Breast epithelium (tissue), 4 donors: ENCODE measurements around the gene ADGRF1. TPM values are rescaled to one million over a fixed set of nuclear protein-coding genes. Genes with fewer than 3 reads are reported as not detected.

Source experiments
- DNase-seq, 2 donors: peaks; one replicate each; pipeline ENCODE4 v3.0.0-alpha.2; 2019; ENCODE audit warnings: low spot score in 2 of 2
- H3K27ac ChIP-seq, 2 donors: fragments of 200-600 bp; sonication (generic) in 1 of 2; one replicate each; pipeline ENCODE4 v1.5.1; 2016 to 2019; ENCODE audit warnings: mild to moderate bottlenecking in 1 of 2
- H3K27me3 ChIP-seq, 2 donors: fragments of 200-600 bp; sonication (generic) in 1 of 2; one replicate each; pipeline versions ENCODE4 v1.5.1 to v1.6.0; 2017 to 2019; ENCODE audit warnings: control low read depth in 1 of 2, mild to moderate bottlenecking in 1 of 2
- H3K36me3 ChIP-seq: fragments of 200-600 bp; one replicate; pipeline ENCODE4 v1.5.1; 2019
- H3K4me1 ChIP-seq, 2 donors: fragments of 200-600 bp; sonication (generic); one replicate each; pipeline ENCODE4 v1.5.1; 2016 to 2019; ENCODE audit warnings: control low read depth in 1 of 2
- H3K4me3 ChIP-seq, 3 donors: fragments of 200-600 bp; sonication (generic); 1 replicate in 2 of 3; 2 replicates in 1 of 3; pipeline ENCODE4 v1.5.1; 2016 to 2019; ENCODE audit warnings: mild to moderate bottlenecking in 3 of 3, moderate library complexity in 2 of 3
- H3K9me3 ChIP-seq, 2 donors: fragments of 200-600 bp; sonication (generic) in 1 of 2; one replicate each; pipeline ENCODE4 v1.5.1; 2016 to 2019; ENCODE audit warnings: control low read depth in 1 of 2
- POLR2A ChIP-seq: fragments of 450-650 bp; IDR thresholded peaks from one replicate; pipeline ENCODE4 v1.6.1; 2016; ENCODE audit warnings: antibody characterized with exemption, mild to moderate bottlenecking, moderate library complexity
- POLR2AphosphoS5 ChIP-seq, 3 donors: sonication (generic); formaldehyde crosslinking; IDR thresholded peaks; one replicate each; pipeline ENCODE4 v1.6.1; 2017; ENCODE audit warnings: antibody characterized with exemption in 3 of 3
- intact Hi-C: fragments of 100-400 bp; cut with DNase I; formaldehyde crosslinking; loops from one replicate; pipeline ENCODE4 v1.15.1; 2023; ENCODE audit warnings: low total_unique reads
- total RNA-seq, 3 donors: library from RNA; depleted of rRNA; stranded (reverse); fragments of >200 nt; gene quantifications; one replicate each; pipeline ENCODE4 v1.1.0, GENCODE V29; 2016
- TF ChIP-seq, protein P1 (sequence below), 3 donors: fragments of 450-650 bp; IDR thresholded peaks; one replicate each; pipeline ENCODE4 v1.5.1; 2016 to 2017; ENCODE audit warnings: antibody characterized with exemption in 3 of 3, mild to moderate bottlenecking in 3 of 3, moderate library complexity in 3 of 3

Gene ADGRF1
- total RNA-seq, 3 donors from 2014 or later, result 0.66 to 3.5 TPM; not detected in 1

- intact Hi-C loops, result no loop called here
- no peaks in the 10 kb centered on the region for H3K4me1 ChIP-seq
- no peak for TF ChIP-seq POLR2A
- no peak for DNase-seq
- no peaks in the 10 kb centered on the region for H3K27me3 ChIP-seq
- H3K36me3 ChIP-seq, result no peaks in the 10 kb centered on the region
- no peak overlapping the region for H3K4me3 ChIP-seq
- H3K9me3 ChIP-seq, result no peaks in the 10 kb centered on the region
- H3K27ac ChIP-seq, result no peak overlapping the region
Measured at GRCh38 chr6:46979206-46979605, 62.9 kb downstream of the ADGRF1 start.

- TF ChIP-seq POLR2AphosphoS5 (IDR thresholded peaks at IDR 0.05) (no peak), POLR2A (no peak)
- TF ChIP-seq, protein P1, sequence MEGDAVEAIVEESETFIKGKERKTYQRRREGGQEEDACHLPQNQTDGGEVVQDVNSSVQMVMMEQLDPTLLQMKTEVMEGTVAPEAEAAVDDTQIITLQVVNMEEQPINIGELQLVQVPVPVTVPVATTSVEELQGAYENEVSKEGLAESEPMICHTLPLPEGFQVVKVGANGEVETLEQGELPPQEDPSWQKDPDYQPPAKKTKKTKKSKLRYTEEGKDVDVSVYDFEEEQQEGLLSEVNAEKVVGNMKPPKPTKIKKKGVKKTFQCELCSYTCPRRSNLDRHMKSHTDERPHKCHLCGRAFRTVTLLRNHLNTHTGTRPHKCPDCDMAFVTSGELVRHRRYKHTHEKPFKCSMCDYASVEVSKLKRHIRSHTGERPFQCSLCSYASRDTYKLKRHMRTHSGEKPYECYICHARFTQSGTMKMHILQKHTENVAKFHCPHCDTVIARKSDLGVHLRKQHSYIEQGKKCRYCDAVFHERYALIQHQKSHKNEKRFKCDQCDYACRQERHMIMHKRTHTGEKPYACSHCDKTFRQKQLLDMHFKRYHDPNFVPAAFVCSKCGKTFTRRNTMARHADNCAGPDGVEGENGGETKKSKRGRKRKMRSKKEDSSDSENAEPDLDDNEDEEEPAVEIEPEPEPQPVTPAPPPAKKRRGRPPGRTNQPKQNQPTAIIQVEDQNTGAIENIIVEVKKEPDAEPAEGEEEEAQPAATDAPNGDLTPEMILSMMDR (IDR thresholded peaks at IDR 0.05), result no peak
- Histone ChIP-seq H3K4me3 (no peak overlapping the region), H3K36me3 (no peaks in the 10 kb centered on the region), H3K27me3 (no peaks in the 10 kb centered on the region), H3K4me1 (no peaks in the 10 kb centered on the region), H3K9me3 (no peaks in the 10 kb centered on the region), H3K27ac (no peak overlapping the region)
- no peak for DNase-seq
- intact Hi-C loops, result no loop called here
Measured at GRCh38 chr6:46974786-46975185, 67.3 kb downstream of the ADGRF1 start.

GRCh38 chr6:46973029-46973428 lies 69.1 kb downstream of the ADGRF1 start:
- TF ChIP-seq, protein P1 (IDR thresholded peaks at IDR 0.05), result no peak
- no peak for TF ChIP-seq POLR2AphosphoS5 (IDR thresholded peaks at IDR 0.05)
- no peak for TF ChIP-seq POLR2A

GRCh38 chr6:46972531-46972930 lies 69.6 kb downstream of the ADGRF1 start:
- no peaks in the 10 kb centered on the region for H3K27me3 ChIP-seq
- TF ChIP-seq POLR2A, result no peak
- TF ChIP-seq, protein P1 (IDR thresholded peaks at IDR 0.05), result no peak
- TF ChIP-seq POLR2AphosphoS5 (IDR thresholded peaks at IDR 0.05), result no peak
- H3K4me3 ChIP-seq, result no peak overlapping the region
- H3K4me1 ChIP-seq, result no peaks in the 10 kb centered on the region
- DNase-seq, result no peak
- H3K36me3 ChIP-seq, result no peaks in the 10 kb centered on the region
- H3K9me3 ChIP-seq, result no peaks in the 10 kb centered on the region
- intact Hi-C loops, result no loop called here
- no peak overlapping the region for H3K27ac ChIP-seq

More at GRCh38 chr6:46973029-46973428, 69.1 kb downstream of the ADGRF1 start:
- Histone ChIP-seq H3K27ac (no peak overlapping the region), H3K27me3 (no peaks in the 10 kb centered on the region), H3K4me1 (no peaks in the 10 kb centered on the region), H3K36me3 (no peaks in the 10 kb centered on the region), H3K9me3 (no peaks in the 10 kb centered on the region), H3K4me3 (no peak overlapping the region)
- DNase-seq, result no peak
- intact Hi-C loops, result no loop called here

GRCh38 chr6:46969206-46969605 lies 72.9 kb downstream of the ADGRF1 start:
- Histone ChIP-seq H3K27me3 (no peaks in the 10 kb centered on the region), H3K27ac (no peak overlapping the region), H3K4me3 (no peak overlapping the region), H3K9me3 (no peaks in the 10 kb centered on the region), H3K36me3 (no peaks in the 10 kb centered on the region), H3K4me1 (no peaks in the 10 kb centered on the region)
- TF ChIP-seq, protein P1 (IDR thresholded peaks at IDR 0.05), result no peak
- TF ChIP-seq POLR2AphosphoS5 (IDR thresholded peaks at IDR 0.05), result no peak
- TF ChIP-seq POLR2A, result no peak
- no peak for DNase-seq
- intact Hi-C loops, result no loop called here

GRCh38 chr6:46967826-46968349 lies 74.2 kb downstream of the ADGRF1 start:
- Histone ChIP-seq H3K4me3 (no peak overlapping the region), H3K4me1 (no peaks in the 10 kb centered on the region), H3K27me3 (no peaks in the 10 kb centered on the region), H3K9me3 (no peaks in the 10 kb centered on the region), H3K36me3 (no peaks in the 10 kb centered on the region), H3K27ac (no peak overlapping the region)
- DNase-seq, result no peak
- intact Hi-C loops, result no loop called here
- TF ChIP-seq POLR2A, result no peak
- no peak for TF ChIP-seq POLR2AphosphoS5 (IDR thresholded peaks at IDR 0.05)
- TF ChIP-seq, protein P1 (IDR thresholded peaks at IDR 0.05), result no peak
